ENCODE data around the gene MAPRE2. TPM values are rescaled to one million over a fixed set of nuclear protein-coding genes. Genes with fewer than 3 reads are reported as not detected.

Gene MAPRE2
- total and polyA plus RNA-seq, 2 of the 13 experiments (the other 11 are each of a cell fraction or from before 2014, with no cell fraction given), result 34.5 to 67.9 TPM

- TF ChIP-seq ARNT2 (CRISPR knock-in tag; IDR thresholded peaks at IDR 0.05; ENCODE audit: low read depth) (no peak), ZNF576 (CRISPR knock-in tag; IDR thresholded peaks at IDR 0.05) (no peak), TAF1 (CRISPR knock-in tag; IDR thresholded peaks at IDR 0.05) (no peak), MZF1 (CRISPR knock-in tag; IDR thresholded peaks at IDR 0.05; ENCODE audit: borderline replicate concordance) (no peak), ISX (CRISPR knock-in tag; conservative IDR thresholded peaks at IDR 0.05) (no peak)
Measured at GRCh38 chr18:35131387-35132020, 90.3 kb downstream of the MAPRE2 start (continued).

GRCh38 chr18:35132021-35132902 is 91.0 kb downstream of the MAPRE2 start:
- FAIRE-seq (no peak), ATAC-seq (no peak), DNase-seq (ENCODE audit: low spot score) (no peak)
- TF ChIP-seq MXD1 (CRISPR knock-in tag; IDR thresholded peaks at IDR 0.05) (no peak), ATM (IDR thresholded peaks at IDR 0.05; ENCODE audit: borderline replicate concordance) (no peak)
- Histone ChIP-seq H3K4me3 (replicated peaks in 1 of 3; ENCODE audit: insufficient read depth in 1 of 3, low read depth in 2 of 3, low read length in 3 of 3) (no peak overlapping the region), H3K36me3 (replicated peaks in 1 of 2; ENCODE audit: control insufficient read depth in 1 of 2, insufficient read depth in 2 of 2, low read length in 2 of 2) (peaks cover 28 to 94% of the 10 kb centered on the region in 2 experiments), H3K4me1 (ENCODE audit: insufficient read depth, low read length) (no peaks in the 10 kb centered on the region), H2AFZ (ENCODE audit: low read length) (no peak overlapping the region), H3K9ac (ENCODE audit: insufficient read depth, low read depth, low read length) (no peak overlapping the region), H3K79me2 (ENCODE audit: insufficient read depth, low read length) (no peaks in the 10 kb centered on the region), H3K27me3 (ENCODE audit: control insufficient read depth in 1 of 2, insufficient read depth in 2 of 2, low read length in 2 of 2) (no peaks in the 10 kb centered on the region), H3K9me3 (ENCODE audit: low read length) (no peaks in the 10 kb centered on the region), H3K4me2 (ENCODE audit: low read depth, low read length) (no peak overlapping the region), H4K20me1 (ENCODE audit: insufficient read depth, low read length) (no peaks in the 10 kb centered on the region), H3K27ac (ENCODE audit: extremely low read length, insufficient read depth, low read length) (no peak overlapping the region)
- ChIA-PET CTCF (ENCODE audit: low intra/inter-chr PET ratio, low total read pairs) (no interaction called here), POLR2A (no interaction called here)
- 86% methylated on average over 10 of the region's 10 CpGs for WGBS (ENCODE audit: low lambda C conversion rate)
- intact Hi-C loops (cut with micrococcal nuclease; ENCODE audit: unreplicated experiment) (no loop called here), in situ Hi-C loops (cut with HindIII; ENCODE audit: extremely low pct_ligation_motif_present, low pct_unique_long_range_greater_than_20kb) (loop anchor here (25.0 kb wide), 1 partner anchor 120 kb away; no protein-coding TSS in a partner anchor)
- no TSS peak for BruUV-seq (replicated peaks)

Measured in HepG2 (cell line).